Hematopoietic multipotent progenitor cell treated with erythropoietin and hydrocortisone succinate and interleukin-3 and kit ligand, for 6 days (in vitro differentiated cells): ENCODE data around the gene TRERF1.
"Not testable (repeated sequence)": the region's sequence is repeated elsewhere in the genome, so short reads cannot be mapped to it uniquely, and the experiment has no call there.

ENCODE experiments used
- DNase-seq: peaks from one replicate; pipeline ENCODE4 v3.0.0-alpha.2; 2015

TRERF1 gene

DNA sequence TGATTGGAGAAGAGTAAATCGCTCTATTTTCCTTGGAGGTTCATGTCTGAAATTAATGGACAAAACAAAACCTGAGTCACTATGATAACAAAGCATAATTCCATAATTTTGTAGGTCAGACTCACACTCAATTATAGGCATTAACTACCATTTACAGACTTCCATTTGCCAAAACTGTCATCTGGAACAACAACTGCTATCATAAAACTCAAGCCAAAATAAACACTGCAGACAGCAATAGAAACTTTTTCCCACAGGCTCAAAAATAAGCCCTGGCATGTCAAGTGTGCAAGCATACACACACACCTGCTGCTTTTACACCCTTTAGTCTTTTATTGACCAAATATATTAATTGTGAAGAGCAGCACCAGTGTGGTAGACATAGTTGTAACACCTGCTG, 241.2 kb downstream of the TRERF1 start:
- no peak for DNase-seq

DNA sequence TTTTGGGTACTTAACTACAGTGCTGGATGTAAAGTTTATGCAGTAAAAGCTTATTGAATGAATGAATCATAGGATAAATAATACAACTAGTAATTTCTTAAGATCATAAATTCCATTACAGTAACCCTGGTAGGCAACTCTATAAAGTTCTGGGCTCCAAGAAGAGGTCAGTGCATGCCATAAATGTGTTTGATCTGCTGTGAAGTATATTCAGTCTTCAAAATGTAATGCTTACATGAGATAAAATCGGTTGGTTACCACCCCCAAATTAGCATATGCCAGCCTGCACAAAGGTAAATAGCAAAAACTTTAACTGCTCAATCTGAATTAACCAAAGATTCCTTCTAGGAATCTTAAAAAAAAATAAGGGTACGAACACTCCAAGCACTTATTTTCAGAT, 244.2 kb downstream of the TRERF1 start:
- not testable (repeated sequence) for DNase-seq

DNA sequence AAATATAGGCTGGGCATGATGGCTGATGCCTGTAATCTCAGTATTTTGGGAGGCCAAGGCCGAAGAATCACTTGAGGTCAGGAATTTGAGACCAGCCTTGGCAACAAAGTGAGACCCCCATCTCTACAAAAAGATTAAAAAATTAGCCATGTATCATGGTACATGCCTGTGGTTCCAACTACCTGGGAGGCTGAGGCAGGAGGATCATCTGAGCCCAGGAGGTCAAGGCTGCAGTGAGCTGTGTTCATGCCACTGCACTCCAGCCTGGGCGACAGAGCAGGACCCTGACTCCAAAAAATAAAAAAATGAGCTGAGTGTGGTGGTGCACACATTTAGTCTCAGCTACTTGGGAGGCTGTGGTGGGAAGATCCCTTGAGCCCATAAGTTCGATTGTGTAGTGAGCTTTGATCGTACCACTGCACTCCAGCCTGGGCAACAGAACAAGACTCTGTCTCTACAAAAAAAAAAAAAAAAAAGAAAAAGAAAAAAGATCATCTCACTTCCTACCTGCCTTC, 246.9 kb downstream of the TRERF1 start:
- no peak for DNase-seq

DNA sequence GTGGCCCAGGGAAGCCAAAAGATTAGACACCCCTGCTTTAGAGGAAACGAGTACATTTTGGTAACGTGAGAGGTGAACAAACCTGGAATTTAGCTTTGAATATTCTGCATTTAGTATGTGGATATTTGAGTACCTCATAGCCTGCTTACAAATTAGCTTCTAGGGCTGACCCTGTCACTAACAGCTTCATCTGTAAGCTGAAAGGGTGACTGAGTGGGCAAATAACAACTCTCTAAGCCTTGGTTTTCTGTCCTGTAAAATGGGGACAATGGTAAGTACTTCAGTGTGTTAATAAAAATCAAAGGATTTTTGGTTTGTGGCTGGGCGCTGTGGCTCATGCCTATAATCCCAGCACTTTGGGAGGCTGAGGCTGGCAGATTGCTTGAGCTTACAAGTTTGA, 248.5 kb downstream of the TRERF1 start:
- DNase-seq = no peak

DNA sequence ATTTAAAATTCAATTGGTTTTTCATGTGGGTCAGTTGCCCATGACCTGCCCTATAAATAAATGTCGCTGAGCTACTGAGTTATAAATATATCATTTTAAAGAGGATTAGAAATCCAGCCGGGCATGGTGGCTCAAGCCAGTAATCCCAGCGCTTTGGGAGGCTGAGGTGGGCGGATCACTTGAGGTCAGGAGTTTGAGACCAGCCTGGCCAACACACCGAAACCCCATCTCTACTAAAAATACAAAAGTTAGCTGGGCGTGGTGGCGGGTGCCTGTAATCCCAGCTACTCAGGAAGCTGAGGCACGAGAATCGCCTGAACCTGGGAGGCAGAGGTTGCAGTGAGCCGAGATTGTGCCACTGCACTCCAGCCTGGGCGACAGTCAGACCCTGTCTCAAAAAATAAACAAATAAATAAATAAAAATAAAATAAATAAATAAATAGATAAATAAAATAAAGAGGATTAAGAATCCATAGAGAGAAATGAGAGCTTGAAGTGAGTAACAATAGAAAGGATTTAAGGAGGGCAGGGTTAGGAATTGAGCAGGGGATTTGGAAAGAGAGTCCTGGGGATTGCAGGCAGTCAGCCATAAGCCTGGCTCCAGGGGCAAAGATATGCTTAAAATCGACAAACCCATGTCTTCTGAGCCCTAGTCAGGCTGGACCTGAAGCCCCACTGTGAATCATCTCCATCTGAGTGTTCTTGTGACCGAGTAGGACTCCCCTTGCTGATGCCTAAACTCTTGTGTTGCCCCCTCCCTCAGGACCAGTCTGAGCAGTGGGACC, 249.4 kb downstream of the TRERF1 start:
- not testable (repeated sequence) for DNase-seq

DNA sequence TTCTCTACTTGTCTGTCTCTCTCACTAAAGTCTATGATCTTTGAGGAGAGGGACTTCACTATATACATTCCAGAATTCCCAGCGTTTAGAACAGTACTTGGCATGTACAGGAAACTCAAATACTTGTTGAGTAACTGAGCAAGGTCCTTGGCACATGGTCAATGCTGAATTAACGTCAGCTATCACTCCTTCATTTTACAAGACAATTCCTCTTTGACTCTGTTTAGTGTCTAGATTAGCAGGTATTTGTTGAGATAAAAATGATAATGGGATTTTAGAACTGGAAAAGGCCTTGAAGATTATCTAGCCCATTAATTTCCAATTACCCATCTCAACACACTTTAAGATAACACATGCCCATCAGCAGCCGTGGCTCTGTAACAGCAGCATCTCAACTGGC, 250.3 kb downstream of the TRERF1 start:
- no peak for DNase-seq

DNA sequence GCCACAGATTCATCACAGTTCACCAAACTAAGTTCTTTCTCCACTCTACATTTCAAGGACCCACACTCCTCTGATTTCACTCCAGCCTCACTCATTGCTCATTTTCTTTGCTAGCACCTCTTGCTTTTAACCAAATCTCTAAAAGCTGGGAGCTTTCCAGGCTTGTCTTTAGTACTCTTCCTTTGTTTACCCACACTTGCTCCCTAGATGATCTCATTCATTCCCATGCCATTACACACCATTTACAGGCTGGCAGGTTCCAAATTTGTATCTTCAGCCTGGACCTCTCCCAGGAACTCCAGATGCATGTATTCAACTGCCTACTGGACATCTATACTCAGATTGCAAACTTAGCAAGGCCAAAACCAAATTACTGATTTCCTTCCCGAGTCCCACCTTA, 251.7 kb downstream of the TRERF1 start:
- no peak for DNase-seq

DNA sequence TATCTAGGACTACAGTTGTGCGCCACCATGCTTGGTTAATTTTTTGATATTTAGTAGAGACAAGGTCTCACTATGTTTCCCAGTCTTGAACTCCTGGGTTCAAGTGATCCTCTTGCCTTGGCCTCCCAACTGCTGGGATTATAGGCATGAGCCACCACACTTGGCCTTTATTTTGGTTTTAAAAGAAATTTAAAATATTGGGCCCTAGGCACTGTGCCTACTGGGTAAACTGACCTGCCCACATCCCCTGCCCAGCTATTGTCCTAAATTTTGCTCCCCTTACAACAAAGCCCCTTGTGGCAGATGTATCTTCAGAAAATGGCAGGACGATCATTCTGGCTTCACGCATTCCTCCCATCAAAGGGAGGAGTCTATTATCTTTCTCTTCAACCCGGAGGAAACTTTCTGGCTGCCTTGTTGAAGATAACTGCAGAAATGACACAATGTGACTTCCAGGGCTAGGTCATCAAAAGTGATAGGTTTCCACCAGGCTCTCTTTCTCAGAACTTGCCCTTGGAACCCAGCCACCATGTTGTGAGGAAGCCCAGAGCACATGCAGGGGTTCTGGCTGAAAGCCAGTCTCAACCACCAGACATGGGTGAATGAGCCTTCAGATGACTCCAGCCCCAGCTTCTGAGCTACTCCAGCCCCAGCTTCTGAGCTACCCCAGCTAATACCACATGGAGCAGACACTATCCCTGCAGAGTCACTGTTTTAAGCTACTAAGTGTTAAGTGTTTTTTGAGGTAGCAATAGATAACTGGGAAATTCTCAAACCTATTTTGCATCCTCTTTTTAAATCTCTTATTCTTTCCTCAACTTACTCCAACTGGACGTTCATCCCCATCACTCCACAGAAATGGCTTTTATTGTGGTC, 252.4 kb downstream of the TRERF1 start:
- peak; percentile 95 for DNase-seq

DNA sequence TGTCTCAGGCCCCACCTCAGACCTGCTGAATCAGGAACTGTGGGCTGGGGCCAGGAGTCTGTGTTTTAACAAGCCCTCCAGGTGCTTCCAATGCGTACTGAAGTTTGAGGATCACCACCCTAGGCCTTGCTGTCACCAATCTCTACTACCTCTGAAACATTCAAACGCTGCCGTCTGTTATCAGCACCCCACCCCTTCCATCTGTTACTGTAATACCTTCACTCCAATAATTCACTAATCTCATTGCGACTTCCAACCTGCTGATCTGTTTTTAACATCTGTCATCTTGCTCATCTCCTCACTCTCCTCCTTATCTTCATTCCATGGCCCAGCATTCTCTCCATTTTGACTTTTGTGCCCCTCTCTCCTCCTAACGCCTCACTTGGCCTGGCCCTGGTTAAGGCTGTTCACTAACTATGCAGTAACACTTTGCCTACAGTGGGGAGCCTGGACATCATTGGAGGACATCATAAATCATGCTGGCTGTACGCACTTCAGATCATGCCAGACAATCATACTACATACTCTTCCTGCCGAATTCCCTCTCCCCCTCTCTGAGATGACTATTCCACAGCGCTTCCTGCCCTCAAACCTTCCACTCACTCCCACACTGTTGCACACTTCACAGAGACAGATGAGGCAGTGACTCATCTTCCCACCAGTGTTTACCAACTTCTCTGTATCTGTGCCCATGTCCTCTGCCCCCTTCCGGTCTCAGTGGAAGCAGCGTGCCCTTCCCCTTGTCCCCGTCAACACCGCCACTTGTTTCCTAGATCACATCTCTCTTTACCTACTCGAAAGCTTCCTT, 254.0 kb downstream of the TRERF1 start:
- DNase-seq = peak; percentile 88

DNA sequence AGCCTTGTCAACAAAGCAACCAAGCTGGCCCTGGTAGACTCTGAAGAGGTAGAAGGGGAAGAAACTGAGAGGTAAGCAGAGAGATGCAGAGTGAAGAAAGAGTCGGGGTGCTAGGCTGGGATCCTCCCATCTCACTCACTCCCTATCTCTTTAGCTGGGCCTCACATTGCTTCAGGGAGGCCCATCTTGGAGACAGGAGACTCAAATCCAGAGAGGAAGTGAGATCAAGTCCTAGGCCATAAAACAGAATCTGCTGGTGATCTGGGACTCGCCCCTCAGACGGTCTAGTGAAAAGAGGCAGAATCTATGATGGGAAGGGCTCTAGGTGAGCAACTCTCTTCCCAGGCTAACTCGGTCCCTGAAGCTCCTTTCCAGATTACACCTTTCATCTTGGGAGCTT, 256.3 kb downstream of the TRERF1 start:
- DNase-seq = no peak

DNA sequence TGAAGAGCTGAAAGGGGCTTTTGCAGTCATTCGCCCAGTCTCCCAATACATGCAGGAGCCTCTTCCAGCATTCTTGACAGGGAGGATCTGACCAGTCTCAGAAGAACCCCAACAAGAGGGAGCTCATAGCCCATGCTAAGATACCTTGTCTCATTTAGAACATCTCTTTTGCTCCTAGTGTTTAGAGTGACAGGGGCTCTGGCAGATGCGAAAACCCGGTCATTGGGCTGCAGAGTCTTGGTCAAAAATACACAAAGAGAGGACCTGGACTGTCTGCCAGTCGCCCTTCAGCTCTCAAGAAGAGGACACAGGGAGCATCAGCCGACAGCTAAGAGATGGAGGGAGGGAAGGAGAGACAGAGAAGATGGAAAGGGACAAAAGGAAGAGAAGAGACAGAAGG, 257.7 kb downstream of the TRERF1 start:
- DNase-seq = no peak

DNA sequence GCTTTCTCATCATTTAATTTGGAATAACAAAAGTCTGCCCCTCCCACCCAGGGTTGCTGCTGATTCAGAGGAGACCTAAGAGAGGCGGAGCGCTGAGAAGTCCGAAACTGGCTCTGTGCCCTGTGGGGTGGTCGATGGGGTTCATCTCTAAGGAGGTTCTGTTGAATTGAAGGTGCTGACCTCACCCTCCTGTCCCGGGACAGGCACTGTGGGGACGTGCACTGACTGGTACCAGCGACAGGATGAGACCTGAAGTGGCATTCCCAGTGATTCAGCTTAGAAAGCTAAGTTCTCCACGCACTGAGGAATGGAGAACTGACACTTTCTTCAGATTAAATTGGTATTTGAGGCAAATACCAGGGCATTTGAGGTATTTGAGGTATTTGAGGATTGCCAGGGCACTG, 258.2 kb downstream of the TRERF1 start:
- no peak for DNase-seq

DNA sequence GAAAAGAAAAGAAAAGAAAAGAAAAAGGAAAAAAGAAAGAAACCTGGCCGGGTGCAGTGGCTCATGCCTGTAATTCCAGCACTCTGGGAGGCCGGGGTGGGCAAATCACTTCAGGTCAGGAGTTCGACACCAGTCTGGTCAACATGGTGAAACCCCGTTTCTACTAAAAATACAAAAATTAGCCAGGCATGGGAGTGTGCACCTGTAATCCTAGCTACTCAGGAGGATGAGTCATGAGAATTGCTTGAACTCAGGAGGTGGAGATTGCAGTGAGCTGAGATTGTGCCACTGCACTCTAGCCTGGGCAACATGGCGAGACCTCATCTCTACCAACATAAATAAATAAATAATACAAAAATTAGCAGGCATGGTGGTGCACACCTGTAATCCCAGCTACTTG, 259.3 kb downstream of the TRERF1 start:
- DNase-seq = not testable (repeated sequence)

DNA sequence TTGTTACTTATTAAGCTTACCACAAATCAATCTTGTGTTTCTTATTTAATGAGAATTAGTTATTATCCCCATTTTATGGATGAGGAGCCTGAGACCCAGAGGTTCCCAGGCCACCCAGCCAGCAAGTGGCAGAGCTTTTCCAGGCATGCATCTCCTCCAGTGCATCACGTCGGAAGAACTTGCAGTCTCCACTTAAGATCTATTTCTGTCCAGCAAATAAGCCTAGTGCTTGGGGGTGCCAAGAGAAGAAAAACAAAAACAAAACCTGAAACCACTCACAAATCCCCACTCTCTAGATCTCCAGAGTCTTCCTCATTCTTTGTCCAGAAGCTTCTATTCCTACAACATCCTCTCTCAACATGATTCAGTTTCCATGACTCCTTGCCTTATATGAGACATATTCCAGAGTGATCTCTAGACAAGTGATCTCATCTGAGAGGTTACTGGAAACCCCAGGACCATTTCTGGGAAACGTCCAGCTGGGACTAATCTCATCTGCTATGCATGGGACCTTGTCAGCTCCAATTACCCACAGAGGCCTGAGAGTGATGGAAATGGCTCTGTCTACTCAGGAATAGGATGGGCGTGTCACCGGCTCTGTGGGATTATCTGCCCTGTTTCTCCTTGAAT, 261.1 kb downstream of the TRERF1 start:
- no peak for DNase-seq

DNA sequence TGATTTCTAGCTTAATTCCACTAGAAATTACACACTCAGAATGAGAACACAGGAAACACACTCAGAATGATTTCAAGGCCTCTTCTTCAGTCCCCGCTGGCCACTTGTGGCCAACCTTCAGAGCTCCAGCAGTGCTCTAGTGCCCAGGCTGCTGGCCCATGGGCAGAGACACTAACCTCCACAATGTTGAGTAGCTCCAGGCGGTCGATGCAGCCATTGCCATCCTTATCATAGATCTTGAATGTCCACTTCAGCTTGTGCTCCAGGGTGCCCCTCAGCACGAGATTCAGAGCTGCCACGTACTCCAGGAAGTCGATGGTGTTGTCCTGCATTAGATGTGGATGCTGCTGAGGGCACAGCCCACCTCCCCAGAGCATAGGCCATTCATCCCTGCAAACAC, 263.3 kb downstream of the TRERF1 start:
- no peak for DNase-seq

DNA sequence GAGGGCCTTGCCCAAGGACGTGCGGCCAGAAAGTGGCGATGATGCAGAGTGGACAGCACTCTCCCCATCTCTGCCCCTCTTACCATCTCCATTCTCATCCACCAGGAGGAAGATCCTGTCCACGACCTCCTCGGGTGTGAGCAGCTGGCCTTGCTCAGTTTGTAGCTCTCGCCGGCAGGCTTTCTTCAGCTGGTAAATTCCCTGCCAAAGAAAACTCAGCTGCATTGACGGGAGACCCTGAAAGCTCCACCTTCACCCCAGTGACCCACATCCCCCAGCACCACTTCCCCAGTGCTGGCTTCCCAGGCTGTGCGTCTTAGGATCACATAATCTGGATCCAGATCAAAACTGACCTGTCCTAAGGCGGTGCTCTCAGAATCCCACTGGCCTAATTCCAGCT, 266.1 kb downstream of the TRERF1 start:
- DNase-seq = no peak

DNA sequence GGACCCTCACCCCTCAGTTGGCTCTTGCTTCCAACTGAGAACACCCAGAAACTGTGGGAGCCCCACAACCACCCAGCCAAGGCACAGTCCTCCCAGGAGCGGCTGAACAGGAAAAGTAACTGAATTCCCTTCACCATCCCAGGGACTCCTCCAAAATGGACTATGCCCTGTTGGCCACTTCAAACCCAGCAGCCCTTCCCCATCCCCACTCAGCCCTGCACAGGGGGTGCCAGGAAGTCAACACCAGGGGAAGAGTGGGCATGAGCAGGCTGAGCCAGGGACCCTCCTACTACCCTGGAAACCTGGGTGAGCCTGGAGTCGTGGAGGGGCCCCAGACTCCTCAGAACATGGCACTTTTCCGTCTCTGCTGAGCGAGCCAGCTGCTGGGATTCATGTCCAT, 267.3 kb downstream of the TRERF1 start:
- DNase-seq = no peak

DNA sequence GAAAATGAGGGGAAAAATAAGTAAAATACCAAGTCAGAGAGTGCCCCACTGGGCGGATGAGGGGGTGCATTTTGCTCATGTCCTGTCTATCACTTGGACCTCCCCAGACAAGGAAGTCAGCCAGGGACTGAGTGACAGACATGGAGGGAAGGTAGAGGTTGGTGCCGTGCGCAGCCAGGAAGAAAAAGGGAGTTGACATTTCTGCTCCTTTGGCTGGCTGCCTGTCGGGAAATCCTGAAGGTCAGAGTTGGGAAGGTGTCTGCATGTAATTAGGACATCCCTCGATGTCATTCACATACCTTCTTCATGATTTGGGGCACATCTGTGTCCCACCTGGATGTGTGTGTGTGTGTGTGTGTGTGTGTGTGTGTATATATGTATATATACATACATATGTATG, 269.6 kb downstream of the TRERF1 start:
- DNase-seq = no peak

DNA sequence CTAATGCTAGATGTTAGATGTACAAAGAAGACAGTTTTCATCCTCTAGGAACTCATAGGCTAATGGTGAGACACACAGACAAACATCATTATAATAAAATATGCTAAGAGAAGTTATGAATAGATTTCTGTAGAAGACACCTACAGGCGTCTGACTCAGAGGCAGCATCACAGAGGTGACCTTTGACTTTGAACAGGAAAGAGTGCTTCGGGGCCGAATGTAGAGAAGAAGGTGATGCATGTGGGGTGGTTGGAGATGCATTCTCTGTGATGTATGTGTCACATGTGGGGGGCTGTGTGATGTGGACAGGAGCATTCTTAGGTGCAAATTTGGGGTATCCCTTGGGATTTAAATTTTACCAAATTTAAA, 271.8 kb downstream of the TRERF1 start:
- DNase-seq = no peak

DNA sequence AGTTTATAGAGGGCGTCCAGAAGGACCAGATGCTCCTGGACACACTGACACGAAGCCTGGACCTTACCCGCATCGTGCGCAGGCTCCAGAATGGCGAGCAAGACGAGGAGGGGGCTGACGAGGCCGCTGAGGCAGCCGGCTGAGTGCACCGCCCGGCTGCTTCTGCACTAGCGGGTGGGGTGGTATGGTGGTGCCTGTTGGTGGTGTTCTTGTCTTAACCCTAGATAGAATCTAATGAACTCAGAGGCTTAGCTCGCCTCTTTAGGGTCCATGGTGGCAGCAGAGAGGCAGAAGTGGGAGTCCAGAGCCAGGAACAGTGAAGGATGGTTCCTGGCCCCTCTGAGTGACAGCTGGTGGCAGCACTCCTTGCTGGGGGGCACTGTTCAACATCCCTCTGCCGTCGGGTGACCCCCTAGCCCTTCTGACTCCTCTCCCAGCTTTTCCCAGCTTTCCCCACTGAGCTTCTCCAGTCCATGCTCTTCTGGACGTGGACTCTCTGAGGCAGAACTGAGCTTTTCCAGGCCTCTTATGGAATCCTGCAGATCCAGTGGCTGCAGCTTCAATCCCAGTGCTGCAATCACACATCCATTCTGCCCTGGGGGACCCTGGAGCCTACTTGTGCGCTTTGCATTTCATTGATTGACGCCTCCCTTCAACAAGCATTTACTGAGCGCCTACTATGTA, 272.3 kb downstream of the TRERF1 start:
- no peak for DNase-seq

DNA sequence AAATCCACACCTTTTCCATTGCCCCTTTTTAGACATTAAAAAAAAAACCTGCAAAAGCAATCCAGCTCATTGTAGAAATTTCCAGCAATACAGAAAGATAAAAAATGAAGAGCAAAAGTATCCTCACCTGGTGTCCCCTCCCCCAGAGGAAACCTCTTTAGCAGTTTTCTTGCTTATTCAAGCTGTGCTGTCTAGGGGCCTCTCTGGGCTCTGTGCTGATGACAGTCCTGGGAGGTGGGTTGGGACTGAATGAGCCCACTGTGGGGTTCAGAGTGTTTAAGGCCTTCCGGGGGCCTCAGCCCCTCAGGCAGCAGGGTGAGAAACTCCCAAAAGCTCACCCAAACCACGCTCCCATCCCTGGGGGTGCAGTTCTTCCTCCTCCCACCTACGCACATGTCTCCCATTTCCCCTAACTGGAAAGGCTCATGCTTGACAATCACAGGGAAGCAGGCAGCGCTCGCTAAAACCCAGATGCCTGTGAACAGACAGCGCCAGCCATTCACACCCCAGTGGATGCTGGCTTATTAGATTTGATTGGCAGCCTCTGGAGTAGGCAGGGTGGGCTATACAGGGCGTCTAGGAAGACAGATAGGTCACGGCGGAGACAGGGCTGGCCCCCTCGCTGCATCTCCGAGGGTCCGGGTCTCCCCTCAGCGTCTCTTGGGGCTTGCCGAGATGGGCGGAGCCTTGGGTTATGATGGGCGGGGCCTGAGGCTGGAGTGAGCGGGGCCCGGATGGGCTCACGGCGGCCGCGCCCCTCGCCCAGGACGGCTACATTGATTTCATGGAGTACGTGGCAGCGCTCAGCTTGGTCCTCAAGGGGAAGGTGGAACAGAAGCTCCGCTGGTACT, 274.0 kb downstream of the TRERF1 start:
- no peak for DNase-seq
